GM21619 (cell line): ENCODE measurements around the gene FN3K.

Experiments
- ATAC-seq: cut with Tn5 transposase; IDR thresholded peaks from one replicate; pipeline ENCODE4 v1.9.1; 2021; ENCODE audit not compliant: unreplicated experiment

The FN3K gene

DNA sequence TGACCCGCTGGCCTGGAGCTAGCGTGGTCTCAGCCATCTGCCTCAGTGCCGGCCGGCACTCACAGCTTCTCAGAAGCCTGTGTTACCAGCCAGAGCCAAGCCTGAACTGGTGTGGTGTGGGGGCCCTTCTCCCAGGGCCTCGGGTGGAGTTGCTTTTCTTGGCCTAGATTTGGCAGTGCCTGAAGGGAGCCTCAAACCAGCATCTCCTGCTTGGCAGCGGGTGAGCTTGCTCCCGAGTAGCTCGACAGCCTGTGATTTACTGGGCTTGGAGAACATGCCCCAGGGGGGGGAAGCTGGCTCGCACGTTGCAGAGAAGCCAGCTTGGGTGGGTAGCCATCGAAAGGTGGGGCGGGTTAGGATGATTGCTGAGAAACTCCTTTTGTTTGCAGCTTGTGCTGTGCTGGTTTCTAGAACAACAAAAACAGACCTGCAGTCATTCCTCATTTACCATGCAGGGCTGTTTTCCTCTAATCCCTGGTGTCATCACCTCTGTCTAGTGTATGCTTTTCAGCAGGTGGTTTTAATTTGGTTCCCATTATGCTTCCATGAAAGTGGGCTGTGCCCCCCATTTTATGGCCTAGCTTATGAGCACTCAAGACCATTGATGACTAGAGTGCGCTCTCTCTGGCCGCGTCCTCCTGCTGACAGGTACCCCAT is 58.7 kb downstream of the FN3K start:
- no peak for ATAC-seq

- no peak for ATAC-seq
Measured at GRCh38 chr17:82794781-82795482, 59.5 kb downstream of the FN3K start.

- no peak for ATAC-seq
Measured at GRCh38 chr17:82795615-82796014, 60.2 kb downstream of the FN3K start.

- no peak for ATAC-seq
Measured at GRCh38 chr17:82797061-82797460, 61.6 kb downstream of the FN3K start.

GRCh38 chr17:82798752-82799151 is 63.3 kb downstream of the FN3K start:
- no peak for ATAC-seq

DNA sequence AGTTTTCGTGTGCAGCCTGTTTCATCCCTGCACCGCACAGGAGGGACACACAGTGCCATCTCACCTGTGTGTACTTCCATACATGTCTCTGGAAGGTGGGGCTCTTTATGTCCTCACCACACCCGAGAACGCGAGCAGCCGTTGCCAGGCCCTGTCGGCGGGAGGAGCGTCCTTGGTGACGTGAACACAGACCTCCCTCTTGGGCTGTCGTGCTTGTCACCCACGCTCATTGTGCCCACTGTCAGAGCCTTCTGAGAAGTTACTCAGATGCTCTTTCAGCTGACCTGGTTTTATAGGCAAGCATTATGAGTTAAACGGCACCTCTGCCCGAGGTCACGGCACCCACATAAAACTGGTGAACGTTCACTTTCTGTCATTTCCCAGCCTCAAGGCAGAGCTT is 64.2 kb downstream of the FN3K start:
- ATAC-seq: no peak
